Frontal cortex (tissue), 4 donors: ENCODE data around the gene PUS10. TPM values are rescaled to one million over a fixed set of nuclear protein-coding genes. Genes with fewer than 3 reads are reported as not detected.
"Not testable (repeated sequence)": the region's sequence is repeated elsewhere in the genome, so short reads cannot be mapped to it uniquely, and the experiment has no call there.

Source experiments
- DNase-seq, 2 donors: peaks; one replicate each; pipeline ENCODE4 v3.0.0; 2012; ENCODE audit warnings: low spot score in 2 of 2
- FAIRE-seq: peaks from 2 replicates; lab custom pipeline; 2012; peaks lifted over from hg19 to GRCh38; lab: Jason Lieb, UNC
- total RNA-seq: library from RNA; depleted of rRNA; stranded (reverse); fragments of >200 nt; gene quantifications from one replicate; pipeline ENCODE4 v1.2.3, GENCODE V29; 2014
- donor health status: control.
- donor health status: control.
- donor health status: control.

Gene PUS10, protein sequence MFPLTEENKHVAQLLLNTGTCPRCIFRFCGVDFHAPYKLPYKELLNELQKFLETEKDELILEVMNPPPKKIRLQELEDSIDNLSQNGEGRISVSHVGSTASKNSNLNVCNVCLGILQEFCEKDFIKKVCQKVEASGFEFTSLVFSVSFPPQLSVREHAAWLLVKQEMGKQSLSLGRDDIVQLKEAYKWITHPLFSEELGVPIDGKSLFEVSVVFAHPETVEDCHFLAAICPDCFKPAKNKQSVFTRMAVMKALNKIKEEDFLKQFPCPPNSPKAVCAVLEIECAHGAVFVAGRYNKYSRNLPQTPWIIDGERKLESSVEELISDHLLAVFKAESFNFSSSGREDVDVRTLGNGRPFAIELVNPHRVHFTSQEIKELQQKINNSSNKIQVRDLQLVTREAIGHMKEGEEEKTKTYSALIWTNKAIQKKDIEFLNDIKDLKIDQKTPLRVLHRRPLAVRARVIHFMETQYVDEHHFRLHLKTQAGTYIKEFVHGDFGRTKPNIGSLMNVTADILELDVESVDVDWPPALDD
- total RNA-seq = 4.9 TPM

DNA sequence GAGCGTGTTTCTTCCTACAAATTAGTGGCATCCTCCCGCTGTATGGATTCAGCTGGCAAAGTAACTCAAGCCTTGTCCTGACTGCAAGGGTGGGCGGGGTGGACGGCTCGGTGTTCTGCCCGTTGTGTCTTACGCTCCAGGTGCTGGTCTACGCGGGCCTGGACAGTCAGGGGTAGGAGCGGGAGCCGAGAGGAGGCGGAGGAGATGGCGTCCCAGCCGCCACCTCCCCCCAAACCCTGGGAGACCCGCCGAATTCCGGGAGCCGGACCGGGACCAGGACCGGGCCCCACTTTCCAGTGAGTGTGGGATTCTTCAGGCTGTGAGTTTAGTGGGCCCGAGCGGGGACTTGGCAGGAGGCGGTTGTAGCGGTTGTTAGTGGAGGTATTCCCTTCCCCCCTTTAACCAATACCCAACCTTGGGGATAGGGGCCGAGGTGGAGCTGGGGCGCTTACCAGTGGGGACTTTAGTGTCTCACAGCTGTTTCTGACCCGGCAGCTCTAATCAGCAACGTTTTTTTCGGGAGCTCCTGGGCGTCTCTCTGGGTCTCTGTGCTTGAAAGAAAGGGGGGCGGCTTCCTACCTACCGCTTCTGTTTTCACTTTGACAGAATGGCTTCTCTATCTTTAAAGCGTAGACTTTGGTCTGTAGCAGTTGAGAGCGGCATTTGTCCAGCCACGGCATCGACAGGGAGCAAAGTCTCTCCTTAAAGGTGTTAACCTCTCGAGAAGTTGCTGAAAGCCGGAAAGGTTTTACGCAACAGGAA, at the start of gene PUS10, which contains the start of gene PEX13:
Gene PUS10, minus strand, starts transcription at position 700 of the 762 bp plus-strand sequence. CDS start 6,365 bp downstream, outside the sequence.
Gene PEX13, plus strand, starts transcription at position 165 of the 762 bp plus-strand sequence. Its CDS starts 40 bp downstream, at position 205.
- peak; percentile 51 to 71 for DNase-seq
- no peak for FAIRE-seq

- DNase-seq (peak; percentile 89 to 91), FAIRE-seq (no peak)
Measured at GRCh38 chr2:61065714-61066709, 48.0 kb upstream of the PUS10 start, which contains the start of gene SANBR. TSS of gene SANBR (plus strand) at chr2:61065871. CDS start at chr2:61070351, 4,480 bp downstream.

DNA sequence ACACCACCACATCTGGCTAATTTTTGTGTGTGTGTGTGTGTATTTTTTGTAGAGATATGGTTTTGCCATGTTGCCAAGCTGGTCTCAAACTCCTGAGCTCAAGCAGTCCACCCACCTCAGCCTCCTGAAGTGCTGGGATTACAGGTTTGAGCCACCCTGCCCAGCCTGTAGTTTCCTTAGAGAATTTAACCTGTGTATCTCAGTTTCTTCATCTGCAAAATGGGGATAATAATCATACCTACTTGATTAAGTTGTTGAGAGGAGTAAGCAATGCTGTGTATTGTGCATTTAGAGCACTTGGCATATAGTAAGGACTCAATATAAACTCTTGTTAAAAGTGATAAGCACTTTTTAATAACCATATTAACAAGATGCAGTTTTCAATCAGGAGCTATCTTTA, 41.3 kb upstream of the PUS10 start:
- DNase-seq (no peak), FAIRE-seq (no peak)

GRCh38 chr2:61057562-61057961, 39.5 kb upstream of the PUS10 start:
- no peak for DNase-seq
- no peak for FAIRE-seq

GRCh38 chr2:61055557-61055956, 37.5 kb upstream of the PUS10 start:
- DNase-seq (no peak), FAIRE-seq (no peak)

DNA sequence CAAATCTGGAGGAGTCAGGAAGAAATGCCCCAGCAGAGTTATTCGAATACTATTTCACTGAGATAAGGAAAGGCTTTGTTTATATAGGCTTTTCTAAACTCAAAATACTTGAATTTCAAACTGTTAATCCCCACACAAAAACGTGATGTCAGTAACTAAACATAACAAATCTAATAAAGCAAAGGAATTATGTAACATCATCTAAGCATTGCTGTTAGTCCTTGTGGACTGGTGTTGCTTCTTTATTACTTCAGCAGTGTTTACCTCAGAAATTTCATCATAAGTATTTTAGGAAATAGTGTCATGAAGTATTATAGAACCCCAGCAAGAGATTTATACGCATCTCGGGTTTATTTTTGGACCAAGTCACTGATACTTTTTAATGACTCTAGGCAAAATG, 27.9 kb upstream of the PUS10 start:
- DNase-seq = no peak
- FAIRE-seq = no peak

- DNase-seq (no peak), FAIRE-seq (no peak)
Measured at GRCh38 chr2:61045226-61045625, 27.2 kb upstream of the PUS10 start.

GRCh38 chr2:61044636-61045035, 26.6 kb upstream of the PUS10 start:
- FAIRE-seq = no peak
- no peak for DNase-seq

- DNase-seq (no peak), FAIRE-seq (no peak)
Measured at GRCh38 chr2:61042807-61043206, 24.8 kb upstream of the PUS10 start.

- DNase-seq, FAIRE-seq: not testable (repeated sequence)
Measured at GRCh38 chr2:61036643-61037042, 18.6 kb upstream of the PUS10 start.

- DNase-seq, FAIRE-seq: not testable (repeated sequence)
Measured at GRCh38 chr2:61034592-61034991, 16.5 kb upstream of the PUS10 start.

DNA sequence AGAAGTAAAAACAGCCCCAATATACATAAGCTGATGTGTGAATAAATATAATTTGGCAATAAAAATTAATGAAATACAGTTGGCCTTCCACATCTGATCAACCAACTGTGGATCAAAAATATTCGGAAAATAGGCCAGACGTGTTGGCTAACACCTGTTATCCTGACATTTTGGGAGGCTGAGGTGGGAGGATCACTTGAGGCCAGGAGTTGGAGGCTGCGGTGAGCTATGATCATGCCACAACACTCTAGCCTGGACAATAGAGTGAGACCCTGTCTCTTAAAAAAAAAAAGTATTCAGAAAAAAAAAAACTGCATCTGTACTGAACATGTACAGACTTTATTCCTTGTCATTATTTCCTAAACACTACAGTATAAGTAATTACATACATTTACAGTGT, 11.5 kb upstream of the PUS10 start:
- DNase-seq = no peak
- FAIRE-seq = no peak

- no peak for FAIRE-seq
- no peak for DNase-seq
Measured at GRCh38 chr2:61023670-61024069, 5.6 kb upstream of the PUS10 start.

GRCh38 chr2:61021228-61021660, 3.2 kb upstream of the PUS10 start:
- DNase-seq = no peak
- FAIRE-seq = no peak

DNA sequence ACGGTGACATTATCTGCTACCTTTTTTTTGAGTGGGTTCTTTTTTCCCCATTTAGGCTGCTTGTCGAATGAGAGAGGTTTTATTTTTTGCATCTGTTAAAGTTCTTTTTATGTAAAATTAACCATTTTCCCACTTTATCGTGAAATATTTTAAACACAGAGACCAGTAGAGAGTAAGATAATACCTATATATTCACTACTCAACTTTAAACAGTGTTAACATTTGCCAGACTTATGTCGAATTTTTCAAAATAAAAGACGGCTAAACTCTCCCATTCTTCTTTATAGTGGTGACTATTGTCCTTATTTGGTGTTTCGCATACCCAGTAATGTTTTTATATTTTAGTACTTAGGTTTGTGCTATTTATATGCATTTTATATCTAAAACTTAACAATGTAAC, 743 bp upstream of the PUS10 start:
- FAIRE-seq = no peak
- DNase-seq = no peak

GRCh38 chr2:61018318-61018755, 282 bp upstream of the PUS10 start:
- FAIRE-seq = no peak
- peak in 1 of 2 donors; percentile 12 for DNase-seq

DNA sequence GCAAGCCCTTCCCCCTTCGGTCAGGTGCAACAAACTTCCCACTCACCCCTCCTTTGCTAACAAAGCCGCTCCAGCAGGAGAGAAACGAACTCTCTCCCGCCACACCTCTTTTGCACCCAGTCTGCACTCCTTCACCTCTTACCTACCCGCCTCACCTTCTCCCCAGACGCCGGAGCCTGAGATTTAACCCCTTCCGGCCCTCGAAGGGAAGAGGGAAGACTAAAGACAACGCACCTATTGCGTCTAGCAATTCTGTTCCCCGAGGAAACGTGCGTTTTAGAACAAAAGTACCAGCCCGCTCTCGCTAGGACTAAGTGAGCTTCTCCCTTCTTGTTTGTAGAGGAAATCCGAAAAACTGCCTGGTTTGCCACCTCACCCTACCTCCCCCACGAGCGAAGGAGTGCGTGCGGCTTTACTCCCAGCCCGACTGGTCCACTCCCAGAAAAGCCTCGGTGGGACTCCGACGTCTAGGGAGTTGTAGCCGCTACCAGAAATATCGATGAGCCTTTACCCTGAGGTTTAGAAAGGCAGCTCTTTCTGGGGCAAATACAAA, 976 bp downstream of the PUS10 start:
- DNase-seq (peak; percentile 37 to 57), FAIRE-seq (no peak)

DNA sequence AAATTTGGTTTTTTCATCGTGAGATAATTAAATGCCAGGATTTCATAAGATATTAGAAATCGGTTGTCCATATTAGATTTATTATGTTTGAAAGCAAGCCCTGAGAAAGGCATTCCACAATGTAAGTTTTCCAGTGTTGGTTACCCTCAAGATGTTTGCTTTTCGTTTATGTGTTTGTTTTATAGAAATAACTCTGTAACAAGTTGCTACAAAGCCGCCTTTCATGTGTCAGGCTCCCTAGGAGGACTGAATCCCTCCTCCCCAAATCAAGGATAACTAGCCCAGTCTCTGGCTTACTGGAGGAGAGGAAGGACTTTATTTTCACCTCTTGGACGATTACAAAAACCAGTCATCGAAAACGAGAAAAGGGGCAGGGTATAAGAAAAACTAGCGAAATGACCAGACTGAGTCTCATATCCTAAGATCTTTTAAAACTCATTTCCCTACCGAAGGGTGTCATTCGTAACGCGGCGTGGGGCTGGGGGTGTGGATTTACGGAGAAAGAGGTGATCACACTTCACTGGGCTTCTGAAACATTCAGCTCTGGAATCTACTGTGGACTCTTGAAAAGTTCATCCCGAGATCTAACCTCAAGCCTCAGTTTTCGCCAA, 1.6 kb downstream of the PUS10 start:
- no peak for FAIRE-seq
- DNase-seq = no peak

DNA sequence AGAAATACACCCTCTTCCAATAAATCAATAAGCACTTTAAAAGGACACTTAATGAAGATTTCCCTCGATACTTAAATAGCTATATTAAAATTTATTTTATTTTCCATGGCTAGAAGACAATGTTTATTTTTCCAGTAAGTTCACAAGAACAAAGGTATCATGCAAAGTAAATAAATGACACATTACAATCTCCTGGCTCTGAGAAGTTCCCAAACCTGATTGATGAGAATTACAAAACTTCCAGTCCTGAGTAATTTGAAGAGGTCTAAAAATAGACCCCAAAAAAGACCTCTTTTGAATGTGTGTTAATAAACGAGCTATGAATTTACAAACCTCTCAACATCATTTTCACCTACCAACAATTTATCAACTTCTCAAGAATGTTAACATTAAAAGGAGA, 2.1 kb downstream of the PUS10 start:
- FAIRE-seq = no peak
- no peak for DNase-seq
